ENCODE measurements around the gene SETD1A.

SETD1A gene

DNA sequence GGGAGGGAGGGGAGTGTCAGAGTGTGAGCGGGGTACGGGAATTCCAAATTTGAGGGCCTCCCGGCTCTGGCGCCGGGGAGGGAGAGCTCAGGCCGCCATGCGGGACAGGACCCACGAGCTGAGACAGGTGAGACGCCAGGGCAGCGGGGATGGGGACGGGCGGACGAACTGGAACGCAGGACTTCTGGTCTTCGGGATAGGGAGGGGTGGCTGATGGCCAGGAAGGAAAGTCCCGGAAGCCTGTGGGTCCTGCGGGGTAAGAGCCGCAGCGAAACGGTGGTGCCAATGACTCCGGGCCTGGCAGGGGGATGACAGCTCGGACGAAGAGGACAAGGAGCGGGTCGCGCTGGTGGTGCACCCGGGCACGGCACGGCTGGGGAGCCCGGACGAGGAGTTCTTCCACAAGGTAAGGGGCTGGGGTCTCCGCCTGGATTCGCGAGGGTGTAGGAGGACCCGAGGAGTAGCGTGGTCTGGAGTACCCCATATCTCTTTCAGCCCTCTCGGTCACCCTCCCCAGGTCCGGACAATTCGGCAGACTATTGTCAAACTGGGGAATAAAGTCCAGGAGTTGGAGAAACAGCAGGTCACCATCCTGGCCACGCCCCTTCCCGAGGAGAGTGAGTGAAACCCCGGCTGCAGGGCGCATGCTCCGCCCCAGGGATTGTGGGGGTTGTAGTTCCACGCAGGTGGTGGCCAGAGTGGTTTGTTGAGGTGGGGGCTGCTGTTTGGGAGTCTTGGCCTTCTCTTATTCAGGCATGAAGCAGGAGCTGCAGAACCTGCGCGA is 76.3 kb downstream of the SETD1A start:
- Histone ChIP-seq H3K27me3 (no peaks in the 10 kb centered on the region), H3K4me3 (ENCODE audit: low read depth, low read length) (peak overlapping the region; percentile 97), H3K4me1 (no peaks in the 10 kb centered on the region), H3K9me3 (no peaks in the 10 kb centered on the region), H3K36me3 (no peaks in the 10 kb centered on the region)
- TF ChIP-seq, protein P1, sequence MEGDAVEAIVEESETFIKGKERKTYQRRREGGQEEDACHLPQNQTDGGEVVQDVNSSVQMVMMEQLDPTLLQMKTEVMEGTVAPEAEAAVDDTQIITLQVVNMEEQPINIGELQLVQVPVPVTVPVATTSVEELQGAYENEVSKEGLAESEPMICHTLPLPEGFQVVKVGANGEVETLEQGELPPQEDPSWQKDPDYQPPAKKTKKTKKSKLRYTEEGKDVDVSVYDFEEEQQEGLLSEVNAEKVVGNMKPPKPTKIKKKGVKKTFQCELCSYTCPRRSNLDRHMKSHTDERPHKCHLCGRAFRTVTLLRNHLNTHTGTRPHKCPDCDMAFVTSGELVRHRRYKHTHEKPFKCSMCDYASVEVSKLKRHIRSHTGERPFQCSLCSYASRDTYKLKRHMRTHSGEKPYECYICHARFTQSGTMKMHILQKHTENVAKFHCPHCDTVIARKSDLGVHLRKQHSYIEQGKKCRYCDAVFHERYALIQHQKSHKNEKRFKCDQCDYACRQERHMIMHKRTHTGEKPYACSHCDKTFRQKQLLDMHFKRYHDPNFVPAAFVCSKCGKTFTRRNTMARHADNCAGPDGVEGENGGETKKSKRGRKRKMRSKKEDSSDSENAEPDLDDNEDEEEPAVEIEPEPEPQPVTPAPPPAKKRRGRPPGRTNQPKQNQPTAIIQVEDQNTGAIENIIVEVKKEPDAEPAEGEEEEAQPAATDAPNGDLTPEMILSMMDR (IDR thresholded peaks at IDR 0.05; ENCODE audit: low read depth, low read length), result no peak
- DNase-seq, result peak; percentile 90
